A549 (cell line): Measurements from ENCODE around the gene JAKMIP2. TPM values are rescaled to one million over a fixed set of nuclear protein-coding genes. Genes with fewer than 3 reads are reported as not detected.

Source experiments
- ATAC-seq, 2 experiments: fragments of 200-7000 bp in 1 of 2; fragments of >200 bp in 1 of 2; cut with Nextera tagmentation in 1 of 2; cut with Tn5 transposase in 1 of 2; 3 replicates each; pipeline versions ENCODE4 v1.8.0 to v1.9.1; 2018 to 2020; ENCODE audit warnings: mild to moderate bottlenecking in 1 of 2, moderate library complexity in 1 of 2
- CTCF ChIA-PET: fragments of 300-600 bp; sonication (Branson Sonifier 250); formaldehyde crosslinking; extraction: SDS; loops from one replicate; lab custom pipeline; 2021; ENCODE audit warnings: antibody characterized with exemption, inconsistent platforms; lab: Yijun Ruan, JAX
- POLR2A ChIA-PET: fragments of 350-600 bp; formaldehyde crosslinking; extraction: SDS; loops from one replicate; lab custom pipeline; 2021; ENCODE audit warnings: antibody characterized with exemption, inconsistent platforms; lab: Yijun Ruan, JAX
- DNase-seq, 2 experiments: peaks; one replicate each; pipeline versions ENCODE4 v3.0.0 to v3.0.0-alpha.2; 2011 to 2016; ENCODE audit warnings: low read depth in 1 of 2, low spot score in 1 of 2
- FAIRE-seq: peaks from 2 replicates; lab custom pipeline; 2011; peaks lifted over from hg19 to GRCh38; lab: Jason Lieb, UNC
- H3K27ac ChIP-seq, 2 experiments: fragments of >200 bp; sonication (Bioruptor Twin); formaldehyde crosslinking; 3 replicates each; pipeline ENCODE4 v1.5.1; 2016 to 2017
- H3K4me1 ChIP-seq: fragments of >200 bp; sonication (Bioruptor Twin); formaldehyde crosslinking; 3 replicates; pipeline ENCODE4 v1.6.1; 2016
- H3K4me2 ChIP-seq: fragments of >200 bp; sonication (Bioruptor Twin); formaldehyde crosslinking; 3 replicates; pipeline ENCODE4 v1.6.1; 2016
- H3K4me3 ChIP-seq: fragments of >200 bp; sonication (Bioruptor Twin); formaldehyde crosslinking; 3 replicates; pipeline ENCODE4 v1.5.1; 2016
- H3K9me3 ChIP-seq: fragments of >200 bp; sonication (Bioruptor Twin); formaldehyde crosslinking; 3 replicates; pipeline ENCODE4 v1.6.1; 2016
- BCL3 ChIP-seq: fragments of >200 bp; sonication (Bioruptor Twin); formaldehyde crosslinking; IDR thresholded peaks from 3 replicates; pipeline ENCODE4 v1.6.1; 2016
- CBX2 ChIP-seq: fragments of 200-600 bp; sonication (generic); IDR thresholded peaks from 2 replicates; pipeline ENCODE4 v1.6.1; 2016; ENCODE audit warnings: low read depth, mild to moderate bottlenecking, borderline replicate concordance
- CBX8 ChIP-seq: fragments of 200-600 bp; sonication (generic); IDR thresholded peaks from 2 replicates; pipeline ENCODE4 v1.6.1; 2016
- CHD2 ChIP-seq: fragments of 150-350 bp; IDR thresholded peaks from 2 replicates; pipeline ENCODE4 v1.6.1; 2014; ENCODE audit warnings: low read length; ENCODE audit not compliant: partially characterized antibody
- FOSB ChIP-seq: fragments of 250-450 bp; sonication (Bioruptor Pico); IDR thresholded peaks from 2 replicates; pipeline ENCODE4 v1.5.0; 2020; ENCODE audit warnings: mild to moderate bottlenecking, moderate library complexity
- GATA3 ChIP-seq: IDR thresholded peaks from 2 replicates; pipeline ENCODE4 v1.6.1; 2012; ENCODE audit warnings: borderline replicate concordance
- HDAC2 ChIP-seq: fragments of 200-600 bp; sonication (generic); IDR thresholded peaks from 2 replicates; pipeline ENCODE4 v1.6.1; 2016
- HEYL ChIP-seq: fragments of 250-450 bp; sonication (Bioruptor Pico); IDR thresholded peaks from 2 replicates; pipeline ENCODE4 v1.8.0; 2021; ENCODE audit warnings: mild to moderate bottlenecking, moderate library complexity
- HMGXB4 ChIP-seq: fragments of 250-450 bp; sonication (Bioruptor Pico); IDR thresholded peaks from 2 replicates; pipeline ENCODE4 v1.5.0; 2021; ENCODE audit warnings: mild to moderate bottlenecking, moderate library complexity, borderline replicate concordance
- HOXA7 ChIP-seq: fragments of 250-450 bp; sonication (Bioruptor Pico); IDR thresholded peaks from 2 replicates; pipeline ENCODE4 v1.5.0; 2020; ENCODE audit warnings: mild to moderate bottlenecking, moderate library complexity
- NR3C1 ChIP-seq: fragments of >200 bp; sonication (Bioruptor Twin); formaldehyde crosslinking; IDR thresholded peaks from 3 replicates; pipeline ENCODE4 v1.6.1; 2017
- RNF2 ChIP-seq: fragments of 200-600 bp; sonication (generic); IDR thresholded peaks from 2 replicates; pipeline ENCODE4 v1.6.1; 2016; ENCODE audit warnings: low read depth, mild to moderate bottlenecking, antibody characterized with exemption, moderate library complexity, borderline replicate concordance
- ZC3H11A ChIP-seq: fragments of 450-650 bp; IDR thresholded peaks from 2 replicates; pipeline ENCODE4 v1.6.1; 2014; ENCODE audit warnings: antibody characterized with exemption, mild to moderate bottlenecking
- WGBS: methylation state at CpG from one replicate; pipeline ENCODE4 v1.1.6; 2017; ENCODE audit errors: missing lambda C conversion rate; 5-methylcytosine and 5-hydroxymethylcytosine counted together
- polyA plus RNA-seq, 4 experiments: library from polyadenylated mRNA; depleted of rRNA in 3 of 4; stranded (reverse); fragments of >200 nt; fragmentation: RNase III in 1 of 4; extraction: RNeasy Plus Mini Kit Qiagen cat#74134 plus additional on column Dnase treatment in 1 of 4; gene quantifications; 2 replicates in 3 of 4; 3 replicates in 1 of 4; pipeline ENCODE4 v1.2.3, GENCODE V29; 2011 to 2017
- TF ChIP-seq, protein P1 (sequence below): IDR thresholded peaks from 2 replicates; pipeline ENCODE4 v1.6.1; 2012
- TF ChIP-seq, protein P2 (sequence below): fragments of 450-650 bp; IDR thresholded peaks from 2 replicates; pipeline ENCODE4 v1.6.1; 2014; ENCODE audit warnings: antibody characterized with exemption

The JAKMIP2 gene
- polyA plus RNA-seq, 2 of the 4 experiments (the other 2 are of a cell fraction) = 0.01 TPM; not detected in 1

DNA sequence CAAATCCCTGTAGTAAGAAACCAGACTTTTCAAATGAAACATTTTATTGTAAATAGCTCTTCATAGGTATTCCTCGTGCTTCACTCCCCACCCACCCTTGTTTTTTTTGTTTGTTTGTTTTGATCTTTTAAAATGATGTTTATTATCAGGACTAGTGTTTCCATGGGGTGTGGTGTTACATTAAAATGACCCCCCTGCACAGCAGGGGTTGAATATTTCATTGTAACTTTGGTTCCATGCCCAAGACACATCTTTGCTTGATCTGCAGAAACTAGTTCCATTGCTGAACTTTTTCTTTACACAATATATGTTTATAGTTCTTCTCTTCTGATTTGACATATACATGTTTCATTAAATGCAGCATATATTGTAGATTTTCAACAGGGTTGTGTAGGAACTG lies 191.4 kb downstream of the JAKMIP2 start:
- Histone ChIP-seq H3K4me1 (no peaks in the 10 kb centered on the region), H3K27ac (no peak overlapping the region), H3K4me3 (no peak overlapping the region), H3K9me3 (no peaks in the 10 kb centered on the region), H3K4me2 (no peak overlapping the region)
- WGBS = 0% methylated on average over 1 of the region's 1 CpG
- FAIRE-seq = no peak
- no peak for ATAC-seq
- TF ChIP-seq ZC3H11A (no peak), HMGXB4 (no peak), HEYL (CRISPR knock-in tag) (no peak)
- DNase-seq = no peak
- POLR2A ChIA-PET = no interaction called here
- CTCF ChIA-PET = interaction anchor here (0.8 to 1.7 kb wide), 3 partner anchors 8 to 13 kb away, joined by 3 to 4 read pairs (median 3); no protein-coding TSS in a partner anchor

- FAIRE-seq = peak; percentile 39
- Histone ChIP-seq H3K9me3 (no peaks in the 10 kb centered on the region), H3K4me2 (no peak overlapping the region), H3K27ac (no peak overlapping the region), H3K4me3 (no peak overlapping the region), H3K4me1 (no peaks in the 10 kb centered on the region)
- TF ChIP-seq HDAC2 (no peak), CBX8 (no peak), NR3C1 (no peak), CBX2 (no peak), BCL3 (no peak), FOSB (no peak), ZC3H11A (no peak), GATA3 (no peak), HOXA7 (CRISPR knock-in tag) (no peak), HMGXB4 (no peak), CHD2 (no peak)
- TF ChIP-seq, protein P1, sequence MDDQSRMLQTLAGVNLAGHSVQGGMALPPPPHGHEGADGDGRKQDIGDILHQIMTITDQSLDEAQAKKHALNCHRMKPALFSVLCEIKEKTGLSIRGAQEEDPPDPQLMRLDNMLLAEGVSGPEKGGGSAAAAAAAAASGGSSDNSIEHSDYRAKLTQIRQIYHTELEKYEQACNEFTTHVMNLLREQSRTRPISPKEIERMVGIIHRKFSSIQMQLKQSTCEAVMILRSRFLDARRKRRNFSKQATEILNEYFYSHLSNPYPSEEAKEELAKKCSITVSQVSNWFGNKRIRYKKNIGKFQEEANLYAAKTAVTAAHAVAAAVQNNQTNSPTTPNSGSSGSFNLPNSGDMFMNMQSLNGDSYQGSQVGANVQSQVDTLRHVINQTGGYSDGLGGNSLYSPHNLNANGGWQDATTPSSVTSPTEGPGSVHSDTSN = no peak
- TF ChIP-seq, protein P2, sequence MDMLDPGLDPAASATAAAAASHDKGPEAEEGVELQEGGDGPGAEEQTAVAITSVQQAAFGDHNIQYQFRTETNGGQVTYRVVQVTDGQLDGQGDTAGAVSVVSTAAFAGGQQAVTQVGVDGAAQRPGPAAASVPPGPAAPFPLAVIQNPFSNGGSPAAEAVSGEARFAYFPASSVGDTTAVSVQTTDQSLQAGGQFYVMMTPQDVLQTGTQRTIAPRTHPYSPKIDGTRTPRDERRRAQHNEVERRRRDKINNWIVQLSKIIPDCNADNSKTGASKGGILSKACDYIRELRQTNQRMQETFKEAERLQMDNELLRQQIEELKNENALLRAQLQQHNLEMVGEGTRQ = no peak
- DNase-seq = no peak
- ChIA-PET CTCF (interaction anchor here (0.6 to 1.7 kb wide), 4 partner anchors 9 to 492 kb away, joined by 3 to 4 read pairs (median 3); no protein-coding TSS in a partner anchor), POLR2A (no interaction called here)
- ATAC-seq = no peak
Measured at GRCh38 chr5:147590096-147590495, 192.4 kb downstream of the JAKMIP2 start.

DNA sequence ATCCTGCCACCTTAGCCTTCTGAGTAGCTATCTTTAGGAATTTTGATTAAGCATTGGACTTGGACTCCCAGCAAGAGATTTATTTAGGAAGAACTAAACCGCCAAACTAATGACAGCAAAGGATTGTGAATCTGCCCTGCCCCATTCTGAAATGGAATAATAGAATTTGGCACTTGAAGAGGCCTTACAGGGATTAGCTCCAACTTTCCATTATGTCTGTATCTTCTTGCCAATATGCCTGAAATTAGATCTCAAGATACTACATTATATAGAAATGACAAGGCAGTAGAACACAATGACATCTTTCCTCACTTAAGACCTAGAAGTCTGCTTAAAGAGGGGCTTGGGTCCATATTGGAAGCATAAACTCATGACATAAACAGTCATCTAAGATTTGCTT lies 195.7 kb downstream of the JAKMIP2 start:
- 25% methylated on average over 1 of the region's 1 CpG for WGBS
- ChIA-PET CTCF (no interaction called here), POLR2A (no interaction called here)
- FAIRE-seq = no peak
- Histone ChIP-seq H3K27ac (no peak overlapping the region), H3K4me1 (no peaks in the 10 kb centered on the region), H3K4me2 (no peak overlapping the region), H3K9me3 (no peaks in the 10 kb centered on the region), H3K4me3 (no peak overlapping the region)
- no peak for ATAC-seq
- TF ChIP-seq RNF2 = no peak
- no peak for DNase-seq
